A549 treated with dexamethasone at 1 μM for 4 hours (cell line): ENCODE data around the gene PTMA. TPM values are rescaled to one million over a fixed set of nuclear protein-coding genes. Genes with fewer than 3 reads are reported as not detected.

Source experiments
- total RNA-seq: library from RNA; stranded (reverse); fragments of 200-300 nt; extraction: Qiagen RNA extraction; gene quantifications from 5 replicates; pipeline ENCODE4 v1.2.3, GENCODE V29; 2022

The PTMA gene, protein sequence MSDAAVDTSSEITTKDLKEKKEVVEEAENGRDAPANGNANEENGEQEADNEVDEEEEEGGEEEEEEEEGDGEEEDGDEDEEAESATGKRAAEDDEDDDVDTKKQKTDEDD
- 1,608 to 1,847 TPM (median 1,725 TPM) in 5 replicates for total RNA-seq

DNA sequence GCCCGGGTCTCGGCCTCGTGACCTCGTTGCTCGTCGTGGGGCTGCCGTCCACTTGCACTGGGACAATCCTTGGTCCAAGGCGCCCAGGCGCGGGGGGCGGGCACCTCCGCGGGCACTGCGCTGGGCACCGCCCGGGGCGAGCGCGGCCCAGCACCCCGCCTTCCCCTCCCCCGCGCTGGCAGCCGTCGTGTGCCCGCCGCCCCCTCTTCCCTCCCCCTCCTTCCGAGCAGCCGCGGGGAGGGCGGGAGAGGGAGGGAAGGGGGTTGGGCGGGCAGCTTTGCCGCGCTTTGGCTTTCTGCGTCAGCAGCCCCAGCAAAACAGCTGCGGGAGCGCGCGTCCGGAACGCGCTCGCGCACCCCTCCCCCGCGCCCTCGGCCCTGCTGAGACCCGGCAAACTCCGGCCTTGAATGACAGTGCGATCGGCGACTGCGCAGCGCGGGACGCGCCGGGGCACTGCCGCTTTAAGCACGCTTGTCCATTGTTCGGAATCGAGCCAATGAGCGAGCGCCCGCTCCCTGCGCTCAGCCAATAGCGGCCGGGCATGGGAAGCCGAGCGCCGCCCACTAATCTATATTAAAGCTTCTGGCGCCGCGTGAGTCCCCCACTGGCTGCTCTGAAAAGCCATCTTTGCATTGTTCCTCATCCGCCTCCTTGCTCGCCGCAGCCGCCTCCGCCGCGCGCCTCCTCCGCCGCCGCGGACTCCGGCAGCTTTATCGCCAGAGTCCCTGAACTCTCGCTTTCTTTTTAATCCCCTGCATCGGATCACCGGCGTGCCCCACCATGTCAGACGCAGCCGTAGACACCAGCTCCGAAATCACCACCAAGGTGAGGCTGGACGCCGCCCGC lies at the start of gene PTMA:
Gene PTMA (plus strand): TSS at position 599 of the 846 bp plus-strand sequence. CDS start 182 bp downstream, at position 781.

Other genes starting within 250 kb of the PTMA start
- 745 to 967 TPM (median 886 TPM) in 5 replicates for gene NCL, start 244.0 kb upstream of the PTMA start, total RNA-seq
- gene NMUR1, start 178.1 kb upstream of the PTMA start, total RNA-seq, result 0.02 TPM in 3 of 5 replicates, not detected in the others
- not detected in 5 replicates for gene TEX44, start 115.7 kb upstream of the PTMA start, total RNA-seq
- gene PDE6D, start 72.8 kb downstream of the PTMA start, total RNA-seq, result 20.9 to 24.0 TPM (median 23.1 TPM) in 5 replicates
- gene COPS7B, start 77.9 kb downstream of the PTMA start, total RNA-seq, result 33.3 to 41.1 TPM (median 39.3 TPM) in 5 replicates
- gene NPPC, start 217.9 kb downstream of the PTMA start, total RNA-seq, result 0.32 to 0.67 TPM (median 0.42 TPM) in 5 replicates